Right lobe of liver (tissue), 4 donors: ENCODE measurements around the gene SRM.

ENCODE experiments used
- CTCF ChIP-seq, 4 donors: fragments of 200-600 bp in 3 of 4; fragments of 450-650 bp in 1 of 4; IDR thresholded peaks; one replicate each; pipeline versions ENCODE4 v1.5.1 to v1.8.0; 2016 to 2022; ENCODE audit warnings: antibody characterized with exemption in 4 of 4, mild to moderate bottlenecking in 2 of 4
- POLR2A ChIP-seq: fragments of 450-650 bp; IDR thresholded peaks from one replicate; pipeline ENCODE4 v1.6.1; 2017; ENCODE audit warnings: antibody characterized with exemption, mild to moderate bottlenecking
- donor health status: DM: no; HTN: no; CAD: no.
- donor health status: DM: no; HTN: no; CAD: no.
- donor health status: DM: no; HTN: yes; CAD: no.

GRCh38 chr1:11023201-11023600 lies 36.6 kb downstream of the SRM start:
- no peak for TF ChIP-seq CTCF (IDR thresholded peaks at IDR 0.05)
- no peak for TF ChIP-seq POLR2A
